ENCODE data around the gene IFI27L1. TPM values are rescaled to one million over a fixed set of nuclear protein-coding genes. Genes with fewer than 3 reads are reported as not detected.

The IFI27L1 gene
- total RNA-seq, 1 experiment from 2014 or later: 7.9 TPM

DNA sequence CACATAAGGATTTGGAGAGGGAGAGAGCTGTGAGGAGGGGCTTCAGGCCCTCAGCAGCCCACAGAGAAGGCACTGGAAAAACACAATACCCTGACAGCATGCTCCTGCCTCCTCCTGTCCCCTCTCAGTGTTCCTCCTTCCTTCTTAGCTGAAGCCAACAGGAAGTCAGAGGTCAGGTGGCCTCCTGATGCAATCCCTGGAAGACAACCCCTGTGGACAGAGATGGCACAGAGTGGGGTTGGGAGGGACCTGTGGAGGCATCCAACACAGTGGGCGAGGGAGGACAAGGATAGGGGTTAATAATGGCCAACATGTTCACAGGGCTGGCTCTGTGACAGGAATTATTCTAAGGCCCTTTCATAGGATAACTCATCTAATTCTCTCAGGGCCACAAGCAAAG is 63.7 kb downstream of the IFI27L1 start:
- in situ Hi-C loops (cut with HindIII; ENCODE audit: low sequenced_read_pairs): no loop called here
- peak; percentile 21 for DNase-seq (ENCODE audit: low spot score)

DNA sequence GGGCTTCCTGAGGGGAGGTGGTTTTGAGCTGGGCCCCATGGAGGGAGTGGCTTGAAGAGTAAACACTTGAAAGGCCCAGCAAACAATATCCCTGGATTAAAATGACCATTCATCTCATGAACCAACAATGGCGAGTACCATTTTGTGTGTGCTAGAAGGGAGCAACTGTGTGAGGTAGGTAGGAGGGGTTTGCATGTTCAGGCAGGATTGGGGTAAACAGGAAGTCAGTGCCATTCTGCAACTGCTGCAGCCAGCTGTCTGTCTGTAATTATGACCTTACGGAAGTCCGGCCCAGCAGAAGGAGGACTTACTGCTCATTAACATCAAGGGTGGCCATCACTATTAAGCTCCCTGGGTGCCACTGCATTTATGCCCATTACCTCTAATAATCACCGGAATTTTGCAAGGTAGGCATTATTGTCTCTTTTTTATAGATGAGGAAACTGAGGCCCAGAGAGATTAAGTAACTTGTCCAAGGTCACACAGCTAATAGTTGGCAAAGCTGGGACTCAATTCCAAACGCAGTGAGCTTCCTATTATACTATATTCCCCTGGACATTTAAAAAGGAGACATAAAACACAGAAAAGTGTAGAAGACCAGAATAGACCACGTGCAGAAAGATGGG is 64.9 kb downstream of the IFI27L1 start:
- in situ Hi-C loops (cut with HindIII; ENCODE audit: low sequenced_read_pairs): no loop called here
- DNase-seq (ENCODE audit: low spot score): no peak

Other genes starting within 250 kb of the IFI27L1 start
- not detected in 2 replicates for gene FAM181A, start 154.0 kb upstream of the IFI27L1 start, total RNA-seq (2014; rRNA removed; shearing (Covaris generic))
- 7.9 and 9.9 TPM in 2 replicates for gene ASB2, start 104.7 kb upstream of the IFI27L1 start, total RNA-seq (2014; rRNA removed; shearing (Covaris generic))
- gene CCDC197, start 84.0 kb upstream of the IFI27L1 start, total RNA-seq (2014; rRNA removed; shearing (Covaris generic)): not detected in 2 replicates
- gene OTUB2, start 55.0 kb upstream of the IFI27L1 start, total RNA-seq (2014; rRNA removed; shearing (Covaris generic)): 1.5 and 3.3 TPM in 2 replicates
- gene DDX24, start 108 bp upstream of the IFI27L1 start, total RNA-seq (2014; rRNA removed; shearing (Covaris generic)): 98.8 and 145 TPM in 2 replicates
- not detected in 2 replicates for gene IFI27, start 29.4 kb downstream of the IFI27L1 start, total RNA-seq (2014; rRNA removed; shearing (Covaris generic))
- gene IFI27L2, start 48.3 kb downstream of the IFI27L1 start, total RNA-seq (2014; rRNA removed; shearing (Covaris generic)): 92.3 and 158 TPM in 2 replicates
- 2.1 and 4.7 TPM in 2 replicates for gene PPP4R4, start 93.0 kb downstream of the IFI27L1 start, total RNA-seq (2014; rRNA removed; shearing (Covaris generic))
- not detected in 2 replicates for gene SERPINA10, start 212.0 kb downstream of the IFI27L1 start, total RNA-seq (2014; rRNA removed; shearing (Covaris generic))
- gene SERPINA6, start 242.0 kb downstream of the IFI27L1 start, total RNA-seq (2014; rRNA removed; shearing (Covaris generic)): not detected in 2 replicates

Data from G401 (cell line).